ENCODE measurements around the gene RNF151. TPM values are rescaled to one million over a fixed set of nuclear protein-coding genes. Genes with fewer than 3 reads are reported as not detected.
"Not testable (repeated sequence)": the region's sequence is repeated elsewhere in the genome, so short reads cannot be mapped to it uniquely, and the experiment has no call there.

RNF151 gene
- total RNA-seq, 4 donors from 2014 or later = not detected

DNA sequence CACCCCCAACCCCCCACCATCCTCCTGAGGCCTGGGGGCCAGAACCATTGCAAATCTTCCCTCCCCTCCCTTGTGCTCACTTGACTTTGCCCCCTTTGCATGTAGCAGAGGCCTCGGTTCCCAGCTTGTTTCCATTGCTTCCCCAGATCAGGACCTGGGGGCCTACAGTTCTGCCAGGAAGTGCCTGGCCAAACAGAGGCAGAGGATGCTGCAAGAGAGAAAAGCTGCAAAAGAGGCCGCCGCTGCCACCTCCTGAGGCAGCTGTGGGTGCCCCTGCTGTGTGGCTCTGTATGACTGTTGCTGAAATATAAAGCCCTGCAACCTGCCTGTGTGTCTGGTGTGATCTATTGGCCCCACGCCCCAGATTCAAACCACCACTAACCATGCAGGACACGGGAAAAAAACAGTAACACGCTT, 5.0 kb upstream of the RNF151 start:
- TF ChIP-seq POLR2AphosphoS5 (IDR thresholded peaks at IDR 0.05) (no peak), EP300 (IDR thresholded peaks at IDR 0.05; ENCODE audit: low read depth) (no peak), POLR2A (IDR thresholded peaks at IDR 0.05) (no peak)
- TF ChIP-seq, protein P1, sequence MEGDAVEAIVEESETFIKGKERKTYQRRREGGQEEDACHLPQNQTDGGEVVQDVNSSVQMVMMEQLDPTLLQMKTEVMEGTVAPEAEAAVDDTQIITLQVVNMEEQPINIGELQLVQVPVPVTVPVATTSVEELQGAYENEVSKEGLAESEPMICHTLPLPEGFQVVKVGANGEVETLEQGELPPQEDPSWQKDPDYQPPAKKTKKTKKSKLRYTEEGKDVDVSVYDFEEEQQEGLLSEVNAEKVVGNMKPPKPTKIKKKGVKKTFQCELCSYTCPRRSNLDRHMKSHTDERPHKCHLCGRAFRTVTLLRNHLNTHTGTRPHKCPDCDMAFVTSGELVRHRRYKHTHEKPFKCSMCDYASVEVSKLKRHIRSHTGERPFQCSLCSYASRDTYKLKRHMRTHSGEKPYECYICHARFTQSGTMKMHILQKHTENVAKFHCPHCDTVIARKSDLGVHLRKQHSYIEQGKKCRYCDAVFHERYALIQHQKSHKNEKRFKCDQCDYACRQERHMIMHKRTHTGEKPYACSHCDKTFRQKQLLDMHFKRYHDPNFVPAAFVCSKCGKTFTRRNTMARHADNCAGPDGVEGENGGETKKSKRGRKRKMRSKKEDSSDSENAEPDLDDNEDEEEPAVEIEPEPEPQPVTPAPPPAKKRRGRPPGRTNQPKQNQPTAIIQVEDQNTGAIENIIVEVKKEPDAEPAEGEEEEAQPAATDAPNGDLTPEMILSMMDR (IDR thresholded peaks at IDR 0.05) = no peak
- H3K36me3 ChIP-seq = peaks cover 0 to 16% (median 6%) of the 10 kb centered on the region in 4 donors
- H3K27me3 ChIP-seq = no peaks in the 10 kb centered on the region
- H3K4me3 ChIP-seq = no peak overlapping the region
- intact Hi-C loops (cut with DNase I; ENCODE audit: low total_unique reads) (no loop called here), in situ Hi-C loops (cut with MboI; ENCODE audit: low pct_ligation_motif_present in 1 of 4, low pct_unique_long_range_greater_than_20kb in 1 of 4, low sequenced_read_pairs in 3 of 4) (no loop called here)
- DNase-seq = no peak
- peaks cover 8 to 50% (median 41%) of the 10 kb centered on the region in 4 donors for H3K4me1 ChIP-seq
- no peaks in the 10 kb centered on the region for H3K9me3 ChIP-seq
- WGBS, 2 donors (ENCODE audit: low coverage in 1 of 2) = 40% methylated on average over 6 of the region's 6 CpGs; no CpG with 5 or more reads in 1 of the 2 donors
- H3K27ac ChIP-seq = peak overlapping the region in 2 of 4 donors; percentile 89 to 91

DNA sequence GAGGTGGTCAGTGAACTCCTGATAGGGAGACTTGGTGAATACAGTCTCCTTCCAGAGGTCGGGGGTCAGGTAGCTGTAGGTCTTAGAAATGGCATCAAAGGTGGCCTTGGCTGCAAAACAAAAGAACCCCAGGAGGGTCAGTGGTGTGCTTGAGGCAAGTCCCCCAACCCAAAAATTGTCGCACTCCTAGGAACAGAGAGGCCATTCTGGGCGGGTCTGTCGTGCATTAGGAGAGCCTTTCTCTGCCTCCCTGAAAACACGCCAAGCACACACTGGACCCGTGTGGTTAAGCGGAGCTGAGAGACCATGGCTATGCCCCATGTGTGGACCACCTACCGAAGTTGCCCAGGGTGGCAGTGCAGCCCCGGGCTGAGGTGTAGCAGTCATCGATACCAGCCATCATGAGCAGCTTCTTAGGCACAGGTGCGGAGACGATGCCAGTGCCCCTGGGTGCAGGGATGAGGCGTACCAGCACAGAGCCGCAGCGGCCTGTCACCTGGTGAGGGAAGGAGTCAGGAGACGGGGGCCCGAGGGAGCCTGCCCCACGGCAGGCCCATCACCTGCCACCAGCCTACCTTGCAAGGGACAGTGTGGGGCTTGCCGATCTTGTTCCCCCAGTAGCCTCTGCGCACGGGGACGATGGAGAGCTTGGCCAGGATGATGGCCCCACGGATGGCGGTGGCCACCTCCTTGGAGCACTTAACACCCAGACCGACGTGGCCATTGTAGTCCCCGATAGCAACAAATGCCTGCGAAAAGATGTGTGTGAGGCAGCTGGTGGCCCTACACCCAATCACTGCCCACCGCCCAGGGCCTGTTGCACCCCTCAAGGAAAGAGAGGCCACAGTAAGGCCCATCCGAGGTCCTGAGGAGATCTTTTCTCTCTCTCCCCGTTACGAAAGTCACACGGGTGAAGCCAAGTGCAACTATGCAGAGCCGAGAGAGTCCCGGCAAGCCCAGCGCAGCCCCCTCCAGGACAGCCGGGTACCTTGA, 4.2 kb upstream of the RNF151 start:
- DNase-seq; H3K27me3 ChIP-seq; in situ Hi-C loops (cut with MboI; ENCODE audit: low pct_ligation_motif_present in 1 of 4, low pct_unique_long_range_greater_than_20kb in 1 of 4, low sequenced_read_pairs in 3 of 4); H3K4me3 ChIP-seq; intact Hi-C loops (cut with DNase I; ENCODE audit: low total_unique reads); H3K9me3 ChIP-seq: not testable (repeated sequence)
- H3K36me3 ChIP-seq = peaks cover 0 to 16% (median 6%) of the 10 kb centered on the region in 4 donors
- WGBS, 2 donors (ENCODE audit: low coverage in 1 of 2) = 81% methylated on average over 34 of the region's 37 CpGs; no CpG with 5 or more reads in 1 of the 2 donors
- peak overlapping the region in 3 of 4 donors; percentile 25 to 99 (median 99) for H3K27ac ChIP-seq
- peaks cover 8 to 50% (median 41%) of the 10 kb centered on the region in 4 donors for H3K4me1 ChIP-seq

DNA sequence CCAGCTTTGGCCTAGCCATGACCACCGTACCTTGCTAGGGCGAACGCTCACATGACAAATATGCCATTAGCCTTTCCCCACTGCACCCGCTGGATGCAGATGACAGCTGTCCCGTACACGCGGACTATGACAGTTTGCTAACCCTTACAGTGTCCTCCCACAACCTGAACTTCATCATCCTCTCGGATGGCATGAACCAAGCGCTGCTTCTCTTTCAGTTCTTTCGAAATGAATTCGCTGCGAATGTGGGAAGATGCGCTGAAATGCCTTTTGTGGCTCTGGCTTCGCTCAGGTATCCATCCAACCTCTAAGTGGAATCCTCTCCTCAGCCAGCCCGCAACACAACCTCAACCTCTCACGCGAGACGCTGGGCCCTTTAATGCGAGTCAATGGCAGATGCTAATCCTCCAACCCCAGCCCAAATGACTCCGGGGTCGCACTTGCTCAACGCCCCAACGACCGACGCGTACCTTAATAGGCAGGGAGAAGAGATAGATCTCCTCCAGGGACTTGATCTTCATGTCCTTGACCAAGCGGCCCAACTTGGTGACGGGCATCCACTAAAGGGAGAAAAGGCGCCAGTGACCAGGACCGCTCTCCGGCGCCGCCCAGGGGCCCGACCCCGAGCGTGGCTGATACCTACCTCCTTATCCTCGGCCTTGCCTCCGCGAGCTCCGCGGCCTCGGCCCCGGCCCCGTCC, 2.7 kb upstream of the RNF151 start:
- in situ Hi-C loops (cut with MboI; ENCODE audit: low pct_ligation_motif_present in 1 of 4, low pct_unique_long_range_greater_than_20kb in 1 of 4, low sequenced_read_pairs in 3 of 4) = no loop called here
- H3K27ac ChIP-seq = peak overlapping the region; percentile 96 to 99 (median 98)
- H3K36me3 ChIP-seq = peaks cover 0 to 16% (median 6%) of the 10 kb centered on the region in 4 donors
- no peak for DNase-seq
- H3K4me3 ChIP-seq = peak overlapping the region; percentile 84 to 99 (median 90)
- H3K4me1 ChIP-seq = peaks cover 8 to 46% (median 37%) of the 10 kb centered on the region in 4 donors
- H3K27me3 ChIP-seq = no peaks in the 10 kb centered on the region
- TF ChIP-seq POLR2A (IDR thresholded peaks at IDR 0.05) (no peak), POLR2AphosphoS5 (IDR thresholded peaks at IDR 0.05) (no peak), EP300 (IDR thresholded peaks at IDR 0.05; ENCODE audit: low read depth) (no peak)
- TF ChIP-seq, protein P1 (IDR thresholded peaks at IDR 0.05) = peak in 1 of 5 experiments; percentile 1
- intact Hi-C loops (cut with DNase I; ENCODE audit: low total_unique reads) = no loop called here
- H3K9me3 ChIP-seq = no peaks in the 10 kb centered on the region
- 6 to 20% methylated on average over 1 to 39 of the region's 44 CpGs for WGBS, 2 donors (ENCODE audit: low coverage in 1 of 2)

DNA sequence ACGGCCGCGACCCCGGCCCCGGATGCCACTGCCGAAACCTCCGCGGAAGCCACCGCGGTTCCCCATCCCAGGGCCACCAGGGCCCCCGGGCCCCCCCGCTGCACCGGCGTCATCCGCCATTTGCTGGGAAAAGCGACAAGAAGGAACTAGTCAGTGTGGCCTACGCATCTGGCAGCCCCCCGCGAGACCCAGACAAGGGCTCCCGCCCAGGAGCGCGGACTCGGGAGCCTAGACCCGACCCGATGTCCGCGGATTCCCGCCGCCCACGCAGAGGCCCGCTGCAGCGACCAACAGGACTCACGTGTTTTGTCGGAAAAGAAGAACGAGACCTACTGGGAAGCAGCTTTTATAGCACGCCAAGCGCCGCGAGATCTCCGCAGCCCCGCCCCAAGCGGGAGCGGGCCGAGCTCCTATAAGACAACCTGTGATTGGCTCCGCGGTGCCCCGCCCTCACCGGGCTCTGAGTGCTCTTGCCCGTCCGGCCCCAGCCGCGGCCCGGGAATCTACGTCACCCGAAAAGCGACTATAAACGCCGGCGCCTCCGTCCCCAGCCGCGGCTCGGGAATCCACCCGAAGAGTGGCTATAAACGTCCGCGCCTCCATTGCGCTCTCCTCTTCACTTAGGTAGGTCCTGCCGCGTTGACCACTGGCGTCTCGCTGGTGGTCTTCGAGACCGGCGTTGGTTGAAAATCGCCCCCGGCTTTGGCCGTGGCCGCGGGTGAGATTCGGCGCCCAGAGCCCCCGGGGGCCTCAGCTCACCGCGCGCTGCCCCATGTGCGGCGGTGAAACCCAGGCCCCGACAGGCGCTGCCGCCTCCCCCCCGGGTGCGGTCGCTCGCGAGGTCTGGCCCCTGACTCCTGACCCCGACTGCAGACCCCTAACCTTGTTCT, 1.9 kb upstream of the RNF151 start, which contains the start of gene RPS2:
Gene RPS2, minus strand, starts transcription at position 321 of the 890 bp plus-strand sequence. Its CDS starts 201 bp downstream, at position 120.
- Histone ChIP-seq H3K4me1 (peaks cover 8 to 44% (median 35%) of the 10 kb centered on the region in 4 donors), H3K9me3 (no peaks in the 10 kb centered on the region), H3K27ac (peak within 1 kb of the TSS; percentile 96 to 99 (median 98)), H3K36me3 (peaks cover 0 to 16% (median 6%) of the 10 kb centered on the region in 4 donors), H3K4me3 (peak within 1 kb of the TSS; percentile 84 to 99 (median 90)), H3K27me3 (no peaks in the 10 kb centered on the region)
- in situ Hi-C loops (cut with MboI; ENCODE audit: low pct_ligation_motif_present in 1 of 4, low pct_unique_long_range_greater_than_20kb in 1 of 4, low sequenced_read_pairs in 3 of 4) (no loop called here), intact Hi-C loops (cut with DNase I; ENCODE audit: low total_unique reads) (no loop called here)
- DNase-seq = peak; percentile 99
- TF ChIP-seq, protein P1 (IDR thresholded peaks at IDR 0.05) = peak in 1 of 5 experiments; percentile 11
- no peak for TF ChIP-seq EP300 (IDR thresholded peaks at IDR 0.05; ENCODE audit: low read depth)
- peak; percentile 97 to 100 (median 99) for TF ChIP-seq POLR2AphosphoS5 (IDR thresholded peaks at IDR 0.05)
- TF ChIP-seq POLR2A (IDR thresholded peaks at IDR 0.05) = peak; percentile 99
- WGBS, 2 donors (ENCODE audit: low coverage in 1 of 2) = 0% methylated on average over 35 of the region's 97 CpGs; no CpG with 5 or more reads in 1 of the 2 donors

All from transverse colon (tissue), 4 donors.